Raji (cell line): ENCODE results near the gene KRTAP10-6.

Experiments used
- POLR2A ChIP-seq: IDR thresholded peaks from 2 replicates; pipeline ENCODE4 v1.6.1; 2011; ENCODE audit warnings: low read depth, low read length, control low read depth; ENCODE audit not compliant: insufficient read depth

The KRTAP10-6 gene

DNA sequence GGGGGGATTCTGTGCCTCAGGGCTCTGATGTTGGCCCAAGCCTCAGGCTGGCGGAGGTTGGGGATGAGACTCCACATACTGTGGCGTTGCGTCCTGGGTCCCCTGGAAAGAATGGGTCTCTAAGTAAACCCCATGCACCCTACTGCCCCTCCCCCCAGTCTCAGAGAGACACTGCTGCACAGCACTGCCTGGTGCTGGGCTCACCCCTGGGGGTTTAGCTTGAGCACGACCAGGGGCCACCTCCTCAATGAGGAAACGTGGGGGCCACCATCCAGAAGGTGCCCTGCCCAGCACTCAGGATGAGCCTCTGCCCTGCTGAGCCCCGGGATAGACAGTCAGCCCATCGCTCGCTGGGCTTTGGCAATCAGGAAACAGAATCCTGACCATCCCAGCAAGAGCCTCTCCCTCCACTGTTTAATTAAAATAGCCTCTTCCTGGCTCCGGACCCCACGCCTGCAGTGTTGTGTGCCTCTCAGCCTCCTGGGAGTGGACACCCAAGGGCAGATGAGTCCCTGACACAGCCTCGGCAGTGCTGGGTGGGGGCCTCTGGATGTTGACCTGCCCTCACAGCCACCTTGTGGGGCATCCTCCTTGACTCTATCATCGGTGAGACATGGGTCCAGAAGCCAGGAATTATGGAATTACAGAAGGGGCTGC is 22.3 kb downstream of the KRTAP10-6 start:
- TF ChIP-seq POLR2A, result no peak

DNA sequence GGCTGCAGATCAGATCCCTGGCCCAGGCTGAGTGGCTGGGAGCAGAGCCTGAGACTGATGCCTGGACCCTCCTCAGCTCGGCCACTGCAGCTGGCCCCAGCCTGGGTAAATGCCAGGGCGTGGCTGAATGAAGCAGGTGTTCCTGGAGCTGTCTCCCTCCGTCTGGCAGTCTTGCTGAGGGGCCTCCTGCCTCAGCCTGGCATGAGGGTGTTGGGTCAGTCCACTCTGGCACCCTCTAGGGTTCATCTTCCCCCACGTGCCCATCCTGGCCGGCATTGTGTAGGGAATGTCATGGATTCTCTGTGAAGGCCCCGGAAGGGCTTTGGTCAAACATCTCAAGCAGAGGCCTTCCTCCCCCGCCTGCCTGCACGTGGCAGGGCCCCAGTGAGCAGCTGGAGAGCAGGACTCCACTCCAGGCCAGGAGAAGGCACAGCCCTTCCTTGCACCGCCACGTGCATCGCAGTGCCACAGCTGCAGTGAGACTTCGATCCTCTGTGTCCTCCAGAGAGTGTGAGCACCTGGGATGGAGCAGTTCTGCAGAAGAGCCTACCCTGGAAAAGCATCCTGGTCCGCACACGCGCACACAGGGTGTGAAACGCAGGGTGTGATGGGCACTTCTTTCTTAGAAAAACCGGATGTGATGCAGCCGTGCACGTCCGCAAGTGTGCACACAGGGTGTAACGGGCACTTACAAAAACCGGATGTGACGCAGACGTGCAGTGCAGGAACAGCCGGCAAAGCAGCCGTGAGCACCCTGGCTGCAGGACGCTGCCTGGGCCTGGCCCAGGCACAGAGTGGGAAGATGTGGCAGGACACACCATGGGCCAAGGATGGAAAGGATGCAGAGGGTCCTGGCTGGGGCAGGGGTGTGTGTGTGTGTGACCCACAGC is 23.4 kb downstream of the KRTAP10-6 start:
- no peak for TF ChIP-seq POLR2A

DNA sequence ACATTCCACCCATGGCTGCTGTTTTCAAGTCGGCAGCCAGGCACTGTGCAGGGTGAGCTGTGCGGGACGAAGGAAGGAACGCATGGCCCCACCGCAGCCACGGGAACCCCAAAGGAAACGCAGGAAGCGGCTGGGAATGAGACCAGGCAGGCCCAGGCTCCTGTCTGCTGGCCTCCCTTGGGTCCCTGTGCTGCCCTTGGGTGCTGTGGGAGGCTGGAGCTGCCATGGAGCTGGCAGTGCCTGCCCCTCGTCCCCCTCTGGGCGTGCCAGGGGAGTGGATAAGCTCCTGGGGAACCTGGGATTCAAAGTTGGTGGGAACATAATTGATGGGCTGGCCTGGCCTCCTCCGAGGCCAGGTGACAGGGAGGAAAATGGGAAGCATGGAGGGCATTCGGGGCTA is 24.0 kb downstream of the KRTAP10-6 start:
- no peak for TF ChIP-seq POLR2A

DNA sequence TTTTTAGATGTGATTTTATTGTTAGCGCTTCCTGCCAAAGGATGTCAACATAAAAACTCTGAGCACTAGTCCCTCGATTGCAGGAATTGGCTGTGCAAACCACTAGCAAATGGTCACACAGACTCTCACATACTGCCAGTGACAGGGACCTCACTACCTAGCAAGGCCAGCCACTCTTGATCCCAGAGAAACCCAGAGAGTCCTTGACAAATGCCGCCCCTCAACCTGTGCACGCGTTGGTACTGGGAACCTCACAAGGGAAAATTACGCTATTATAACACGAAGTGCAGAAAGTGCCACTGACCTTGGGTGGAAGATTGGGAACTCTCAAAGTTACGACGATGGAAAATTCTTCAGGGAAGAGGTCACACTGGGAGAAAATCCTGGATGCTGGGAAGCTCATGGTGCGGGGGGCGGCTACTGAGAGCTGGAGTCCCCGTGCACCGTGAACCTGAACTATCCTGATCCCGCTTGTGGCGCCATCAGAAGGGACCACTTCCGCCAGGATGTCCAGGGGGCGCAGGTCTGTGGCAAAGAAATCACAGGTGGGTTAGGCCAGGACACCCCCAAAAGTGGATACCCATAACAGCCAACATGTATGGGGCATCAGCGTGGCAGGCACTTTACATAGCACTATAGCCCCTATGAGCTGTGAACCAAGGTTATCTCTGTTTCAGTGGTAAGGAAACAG is 24.7 kb downstream of the KRTAP10-6 start:
- no peak for TF ChIP-seq POLR2A

DNA sequence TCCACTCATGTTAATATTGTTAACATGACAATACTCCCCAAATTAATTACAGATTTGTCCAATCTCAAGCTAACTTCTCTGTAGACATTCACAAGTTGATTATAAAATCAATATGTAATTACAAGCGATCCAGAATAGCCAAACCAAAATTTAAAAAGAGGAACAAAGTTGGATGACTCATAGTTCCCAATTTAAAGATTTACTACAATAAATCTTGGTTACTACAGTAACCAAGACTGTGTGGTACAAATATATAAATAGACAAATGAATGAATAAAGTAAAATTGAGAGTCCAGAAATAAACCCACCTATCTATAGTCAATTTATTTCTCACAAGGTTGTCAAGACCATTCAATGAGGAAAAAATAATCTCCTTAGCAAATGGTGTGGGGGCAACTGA is 25.9 kb downstream of the KRTAP10-6 start:
- no peak for TF ChIP-seq POLR2A

DNA sequence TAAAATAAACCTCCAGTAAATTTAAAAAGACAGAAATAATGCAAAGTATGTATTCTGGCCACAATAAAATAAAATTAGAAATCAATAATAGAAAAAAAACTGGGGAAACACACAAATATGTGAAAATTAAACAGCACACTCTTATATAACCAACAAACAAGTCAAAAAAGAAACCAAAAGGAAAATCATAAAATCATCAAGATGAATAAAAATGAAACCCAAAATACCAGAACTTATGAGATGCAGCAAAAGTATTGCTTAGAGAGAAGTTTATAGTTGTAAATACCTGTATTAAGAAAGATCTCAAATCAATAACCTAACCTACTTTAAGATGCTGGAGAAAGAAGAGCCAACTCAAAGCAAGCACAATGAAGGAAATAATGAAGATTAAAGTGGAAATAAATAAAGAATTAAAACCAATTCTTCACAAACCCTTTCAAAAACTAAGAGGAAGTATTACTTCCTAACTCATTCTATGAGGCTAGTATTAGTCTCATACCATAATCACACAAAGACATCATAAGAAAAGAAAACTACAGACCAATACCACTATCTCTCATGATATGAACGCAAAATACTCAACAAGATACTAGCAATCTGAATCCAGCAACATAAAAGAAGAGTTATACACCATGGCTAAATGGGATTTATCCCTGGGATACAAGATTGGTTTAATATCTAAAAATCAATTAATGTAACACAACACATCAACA is 27.3 kb downstream of the KRTAP10-6 start:
- no peak for TF ChIP-seq POLR2A

DNA sequence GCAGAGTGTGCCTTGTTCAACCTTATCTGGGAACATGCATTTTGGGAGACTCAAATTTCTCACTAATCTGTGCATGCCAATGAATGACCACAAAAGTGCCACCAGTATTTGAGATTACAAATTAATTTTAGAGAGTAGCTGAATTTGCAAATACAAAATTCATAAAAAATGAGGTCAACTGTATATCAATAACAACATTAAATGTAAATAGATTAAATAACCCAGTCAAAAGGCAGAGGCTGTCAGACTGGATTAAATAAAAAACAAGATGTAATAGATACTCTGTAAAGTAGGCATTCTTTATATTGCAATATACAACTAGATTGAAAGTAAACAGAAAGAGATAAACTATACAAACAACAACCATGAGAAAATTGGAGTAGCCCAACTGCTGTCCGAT is 28.2 kb downstream of the KRTAP10-6 start:
- no peak for TF ChIP-seq POLR2A

DNA sequence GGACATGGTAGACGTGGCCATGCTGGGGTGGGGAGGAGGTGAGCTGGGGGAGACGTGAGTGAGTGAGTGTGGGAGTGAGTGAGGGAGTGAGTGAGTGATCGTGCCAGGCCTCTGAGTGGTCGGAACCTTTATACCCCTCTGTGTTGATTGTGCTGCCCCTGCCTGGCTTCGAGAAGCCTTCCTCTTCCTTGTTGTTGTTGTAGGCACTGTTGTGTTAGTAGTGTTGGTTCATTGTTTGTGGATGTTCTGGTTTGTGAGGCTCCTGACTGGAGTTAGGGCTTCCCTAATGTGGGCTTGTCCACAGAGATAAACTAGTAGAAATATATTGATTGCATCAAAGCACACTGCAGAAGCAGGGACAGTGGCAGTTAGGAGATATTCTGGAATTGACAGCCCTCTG is 33.6 kb downstream of the KRTAP10-6 start, which contains the start of gene KRTAP10-3:
Gene KRTAP10-3 (minus strand): TSS at position 101 of the 400 bp plus-strand sequence. CDS start 80 bp downstream, at position 21.
- no peak for TF ChIP-seq POLR2A

DNA sequence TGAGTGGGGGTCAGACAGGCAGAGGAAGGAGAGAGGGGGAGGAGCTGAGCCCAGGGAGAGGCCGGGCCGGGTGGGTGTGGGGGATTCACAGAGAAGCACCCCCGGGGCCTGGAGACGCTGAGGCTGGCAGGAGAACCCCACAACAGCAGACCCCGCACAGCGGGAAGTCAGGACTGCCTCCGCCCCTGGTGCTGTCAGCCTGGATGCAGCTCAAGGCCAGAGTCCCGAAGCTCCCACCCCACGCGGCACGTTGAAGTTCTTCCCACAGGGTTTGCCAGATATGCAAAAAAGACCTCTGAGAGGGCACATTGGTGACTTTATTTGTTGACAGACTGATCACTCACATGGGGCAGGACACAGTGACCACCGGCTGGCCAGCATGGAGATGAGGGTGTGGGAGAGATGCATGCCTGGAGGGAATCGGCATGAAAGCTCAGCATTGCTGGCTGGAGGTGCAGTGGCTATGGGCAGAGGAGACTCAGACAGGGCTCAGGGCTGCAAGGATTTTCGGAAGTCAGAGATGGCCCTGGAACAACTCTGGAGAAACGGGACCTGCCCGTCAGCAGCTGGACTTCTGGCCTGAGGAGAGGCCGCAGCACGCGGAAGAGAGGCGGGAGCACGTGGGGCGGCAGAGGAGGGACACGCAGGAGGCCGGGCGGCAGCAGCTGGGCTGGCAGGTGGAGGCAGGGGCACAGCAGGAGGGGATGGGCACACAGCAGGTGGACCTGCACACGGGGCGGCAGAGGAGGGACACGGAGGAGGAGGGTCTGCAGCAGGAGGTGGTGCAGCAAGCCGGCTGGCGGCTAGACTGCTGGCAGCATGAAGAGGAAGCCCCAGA is 34.6 kb downstream of the KRTAP10-6 start:
- TF ChIP-seq POLR2A, result no peak

DNA sequence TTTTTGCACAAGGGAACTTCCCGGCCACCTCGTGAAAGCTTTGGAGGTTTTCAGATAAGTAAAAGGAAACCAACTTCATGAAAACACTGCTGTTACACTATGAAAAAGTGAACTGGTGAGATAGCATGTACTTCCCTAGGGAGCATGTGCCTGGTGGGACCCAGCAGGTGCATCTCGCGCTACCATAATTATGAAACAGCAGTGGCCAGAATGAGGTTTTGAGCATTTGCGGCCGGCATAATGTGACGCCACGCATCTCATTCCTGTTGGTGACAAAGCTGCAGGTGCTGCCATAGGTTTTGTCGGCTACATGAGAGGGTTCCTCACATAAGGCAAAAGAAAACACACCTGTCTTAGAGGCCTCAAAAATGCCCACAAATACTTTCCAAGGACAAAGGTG is 35.4 kb downstream of the KRTAP10-6 start:
- TF ChIP-seq POLR2A, result no peak

DNA sequence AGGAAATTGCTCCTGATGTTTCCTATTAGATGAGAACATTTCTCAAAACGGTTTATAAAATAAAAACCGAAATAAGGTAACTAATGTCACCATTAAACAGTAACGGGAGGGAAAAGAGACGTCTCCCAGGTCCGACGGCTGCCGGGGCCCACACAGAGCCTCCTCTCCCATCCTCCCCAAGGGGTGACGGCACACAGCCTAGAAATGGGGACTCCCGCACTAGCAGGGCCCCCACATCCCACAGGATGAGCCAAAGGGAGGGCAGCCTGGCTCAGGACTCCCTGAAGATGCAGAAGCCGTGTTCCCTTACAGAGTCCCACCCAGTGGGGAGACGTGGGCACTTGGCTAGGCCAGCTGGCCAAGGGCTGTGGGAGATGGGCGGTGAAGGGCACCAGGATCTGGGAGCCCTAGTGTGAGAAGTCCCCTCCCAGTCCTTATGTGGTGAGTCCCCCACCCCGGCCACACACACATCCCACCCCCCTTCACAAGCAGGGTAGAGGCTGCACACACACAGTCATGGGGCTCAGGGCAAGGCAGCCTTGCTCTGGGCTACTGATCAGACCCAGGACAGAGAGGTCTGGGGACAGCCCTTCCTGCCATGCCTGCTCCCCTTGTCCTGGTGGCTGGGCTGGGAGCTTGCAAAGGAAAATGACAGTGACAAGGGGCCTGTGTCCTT is 37.0 kb downstream of the KRTAP10-6 start:
- TF ChIP-seq POLR2A, result no peak

DNA sequence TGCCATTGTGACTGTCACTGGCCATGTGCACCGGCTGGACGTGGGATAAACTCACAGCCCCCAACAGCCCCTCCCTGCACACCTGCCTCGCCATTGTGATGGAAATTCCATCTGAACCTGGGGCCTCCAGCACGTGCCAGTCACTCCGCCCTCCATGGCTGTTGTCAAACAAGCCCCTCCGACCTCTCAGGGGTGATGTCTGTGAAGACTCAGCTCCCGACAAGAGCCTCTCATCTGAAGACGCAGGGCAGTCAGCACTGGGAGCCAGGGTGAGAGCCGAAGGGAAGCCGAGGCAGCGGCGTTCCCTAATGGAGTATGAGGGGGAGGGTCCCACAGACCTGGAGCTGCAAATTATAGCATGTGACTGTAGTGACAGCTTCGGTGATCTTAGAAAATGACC is 39.6 kb downstream of the KRTAP10-6 start:
- no peak for TF ChIP-seq POLR2A

DNA sequence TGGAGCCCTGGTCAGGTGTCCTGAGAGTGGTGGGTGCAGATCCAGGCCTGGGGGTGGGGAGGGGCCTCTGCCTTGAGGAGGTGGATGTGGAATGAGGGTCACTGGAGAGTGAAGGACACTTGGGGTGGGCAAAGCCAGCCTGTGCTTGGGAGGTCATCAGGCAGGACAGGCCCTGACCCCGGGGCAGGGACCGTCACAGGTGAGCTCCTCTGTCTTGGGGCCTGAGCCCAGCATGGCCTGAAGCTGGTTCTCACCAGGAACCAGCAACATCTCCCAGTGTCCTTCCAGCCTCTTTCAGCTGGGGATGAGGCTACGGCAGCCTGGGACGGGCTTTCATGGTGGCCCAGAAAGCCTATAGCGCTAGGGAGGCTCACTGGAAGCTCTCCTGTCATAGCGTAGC is 40.2 kb downstream of the KRTAP10-6 start:
- TF ChIP-seq POLR2A, result no peak
